Inferior parietal cortex (tissue), 1 donor: ENCODE results near the gene OR11H6.
"Not testable (repeated sequence)": the region's sequence is repeated elsewhere in the genome, so short reads cannot be mapped to it uniquely, and the experiment has no call there.

Experiments
- DNase-seq: peaks from one replicate; pipeline ENCODE4 v3.0.0-alpha.2; 2016; ENCODE audit errors: extremely low spot score

OR11H6 gene

DNA sequence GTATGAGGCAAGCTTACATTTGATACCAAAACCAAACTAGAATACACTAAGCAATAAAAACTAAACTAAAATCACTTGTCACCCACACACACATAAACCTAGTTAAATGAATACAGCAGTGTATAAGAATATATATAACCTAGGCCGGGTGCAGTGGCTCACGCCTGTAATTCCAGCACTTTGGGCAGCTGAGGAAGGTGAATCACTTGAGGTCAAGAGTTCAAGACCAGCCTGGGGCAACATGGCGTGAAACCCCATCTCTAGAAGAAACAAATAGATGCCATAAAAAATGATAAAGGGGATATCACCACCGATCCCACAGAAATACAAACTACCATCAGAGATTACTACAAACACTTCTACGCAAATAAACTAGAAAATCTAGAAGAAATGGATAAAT lies 40.9 kb downstream of the OR11H6 start:
- not testable (repeated sequence) for DNase-seq

DNA sequence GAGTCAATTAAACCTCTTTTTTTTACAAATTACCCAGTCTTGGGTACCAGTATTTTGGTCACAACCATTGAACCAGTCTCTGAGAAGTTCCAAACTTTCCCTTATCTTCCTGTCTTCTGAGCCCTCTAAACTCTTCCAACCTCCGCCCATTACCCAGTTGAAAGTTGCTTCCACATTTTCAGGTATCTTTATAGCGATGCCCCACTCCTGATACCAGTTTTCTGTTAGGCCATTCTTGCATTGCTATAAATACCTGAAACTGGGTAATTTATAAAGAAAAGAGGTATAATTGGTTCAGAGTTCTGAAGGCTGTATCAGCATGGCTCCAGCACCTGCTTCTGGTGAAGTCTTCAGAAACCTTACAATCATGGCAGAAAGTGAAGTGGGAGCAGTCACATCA lies 50.6 kb downstream of the OR11H6 start:
- DNase-seq, result no peak
